ENCODE data around the gene GARNL3.

GARNL3 gene, protein sequence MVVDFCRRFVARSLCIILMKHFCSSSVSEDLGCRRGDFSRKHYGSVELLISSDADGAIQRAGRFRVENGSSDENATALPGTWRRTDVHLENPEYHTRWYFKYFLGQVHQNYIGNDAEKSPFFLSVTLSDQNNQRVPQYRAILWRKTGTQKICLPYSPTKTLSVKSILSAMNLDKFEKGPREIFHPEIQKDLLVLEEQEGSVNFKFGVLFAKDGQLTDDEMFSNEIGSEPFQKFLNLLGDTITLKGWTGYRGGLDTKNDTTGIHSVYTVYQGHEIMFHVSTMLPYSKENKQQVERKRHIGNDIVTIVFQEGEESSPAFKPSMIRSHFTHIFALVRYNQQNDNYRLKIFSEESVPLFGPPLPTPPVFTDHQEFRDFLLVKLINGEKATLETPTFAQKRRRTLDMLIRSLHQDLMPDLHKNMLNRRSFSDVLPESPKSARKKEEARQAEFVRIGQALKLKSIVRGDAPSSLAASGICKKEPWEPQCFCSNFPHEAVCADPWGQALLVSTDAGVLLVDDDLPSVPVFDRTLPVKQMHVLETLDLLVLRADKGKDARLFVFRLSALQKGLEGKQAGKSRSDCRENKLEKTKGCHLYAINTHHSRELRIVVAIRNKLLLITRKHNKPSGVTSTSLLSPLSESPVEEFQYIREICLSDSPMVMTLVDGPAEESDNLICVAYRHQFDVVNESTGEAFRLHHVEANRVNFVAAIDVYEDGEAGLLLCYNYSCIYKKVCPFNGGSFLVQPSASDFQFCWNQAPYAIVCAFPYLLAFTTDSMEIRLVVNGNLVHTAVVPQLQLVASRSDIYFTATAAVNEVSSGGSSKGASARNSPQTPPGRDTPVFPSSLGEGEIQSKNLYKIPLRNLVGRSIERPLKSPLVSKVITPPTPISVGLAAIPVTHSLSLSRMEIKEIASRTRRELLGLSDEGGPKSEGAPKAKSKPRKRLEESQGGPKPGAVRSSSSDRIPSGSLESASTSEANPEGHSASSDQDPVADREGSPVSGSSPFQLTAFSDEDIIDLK

DNA sequence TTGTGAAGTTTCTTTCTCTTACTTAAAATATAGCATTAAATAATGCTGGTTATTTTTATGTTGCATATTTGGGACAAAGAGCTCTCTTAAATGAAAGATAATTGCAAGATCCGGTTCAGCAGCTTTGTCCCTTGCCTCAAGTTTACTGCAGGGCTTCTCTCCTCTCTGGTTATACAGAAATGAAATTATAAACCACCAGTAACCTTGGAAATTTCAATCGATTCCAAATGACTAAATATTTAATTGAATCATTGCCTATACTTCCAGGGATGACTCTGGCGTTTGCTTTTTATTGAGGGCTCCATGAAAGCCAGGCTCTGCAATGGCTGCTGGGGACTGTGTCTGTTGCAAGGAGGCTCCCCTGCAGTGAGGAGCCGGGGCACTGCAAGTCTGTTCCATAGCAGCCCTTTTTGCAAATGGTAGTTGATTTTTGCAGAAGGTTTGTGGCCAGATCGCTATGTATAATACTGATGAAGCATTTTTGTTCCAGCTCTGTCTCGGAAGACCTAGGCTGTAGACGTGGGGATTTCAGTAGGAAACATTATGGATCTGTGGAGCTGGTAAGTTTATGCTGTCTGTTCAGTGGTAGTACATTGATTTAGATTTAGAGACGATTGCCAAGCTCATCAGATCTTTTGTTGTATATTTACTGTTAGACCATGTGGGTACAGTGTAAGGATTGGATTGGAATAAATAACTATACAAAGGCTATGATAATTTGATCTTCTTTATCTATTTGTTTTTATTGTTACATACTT, at the start of gene GARNL3:
Gene GARNL3, plus strand, starts transcription at position 313 of the 758 bp plus-strand sequence. Its CDS starts 104 bp downstream, at position 417.
- ChIA-PET POLR2A (interaction anchor here (1.5 kb wide), 1 partner anchor 40 kb away, joined by 3 read pairs; no protein-coding TSS in a partner anchor), CTCF (interaction anchor here (0.5 kb wide), 2 partner anchors 217 to 657 kb away, joined by 3 read pairs; no protein-coding TSS in a partner anchor)
- TF ChIP-seq ZNF366 (tag by site-specific recombination; conservative IDR thresholded peaks at IDR 0.05) (no peak), KLF7 (tag by site-specific recombination; IDR thresholded peaks at IDR 0.05; ENCODE audit: borderline replicate concordance) (no peak), IKZF3 (tag by site-specific recombination; IDR thresholded peaks at IDR 0.05) (no peak), ZNF292 (tag by site-specific recombination; IDR thresholded peaks at IDR 0.05; ENCODE audit: borderline replicate concordance, low read depth) (no peak), ZNF416 (tag by site-specific recombination; IDR thresholded peaks at IDR 0.05) (no peak)
- TF ChIP-seq, protein P1, sequence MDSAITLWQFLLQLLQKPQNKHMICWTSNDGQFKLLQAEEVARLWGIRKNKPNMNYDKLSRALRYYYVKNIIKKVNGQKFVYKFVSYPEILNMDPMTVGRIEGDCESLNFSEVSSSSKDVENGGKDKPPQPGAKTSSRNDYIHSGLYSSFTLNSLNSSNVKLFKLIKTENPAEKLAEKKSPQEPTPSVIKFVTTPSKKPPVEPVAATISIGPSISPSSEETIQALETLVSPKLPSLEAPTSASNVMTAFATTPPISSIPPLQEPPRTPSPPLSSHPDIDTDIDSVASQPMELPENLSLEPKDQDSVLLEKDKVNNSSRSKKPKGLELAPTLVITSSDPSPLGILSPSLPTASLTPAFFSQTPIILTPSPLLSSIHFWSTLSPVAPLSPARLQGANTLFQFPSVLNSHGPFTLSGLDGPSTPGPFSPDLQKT (IDR thresholded peaks at IDR 0.05; ENCODE audit: borderline replicate concordance, low read depth, low read length) = no peak
- TF ChIP-seq, protein P2, sequence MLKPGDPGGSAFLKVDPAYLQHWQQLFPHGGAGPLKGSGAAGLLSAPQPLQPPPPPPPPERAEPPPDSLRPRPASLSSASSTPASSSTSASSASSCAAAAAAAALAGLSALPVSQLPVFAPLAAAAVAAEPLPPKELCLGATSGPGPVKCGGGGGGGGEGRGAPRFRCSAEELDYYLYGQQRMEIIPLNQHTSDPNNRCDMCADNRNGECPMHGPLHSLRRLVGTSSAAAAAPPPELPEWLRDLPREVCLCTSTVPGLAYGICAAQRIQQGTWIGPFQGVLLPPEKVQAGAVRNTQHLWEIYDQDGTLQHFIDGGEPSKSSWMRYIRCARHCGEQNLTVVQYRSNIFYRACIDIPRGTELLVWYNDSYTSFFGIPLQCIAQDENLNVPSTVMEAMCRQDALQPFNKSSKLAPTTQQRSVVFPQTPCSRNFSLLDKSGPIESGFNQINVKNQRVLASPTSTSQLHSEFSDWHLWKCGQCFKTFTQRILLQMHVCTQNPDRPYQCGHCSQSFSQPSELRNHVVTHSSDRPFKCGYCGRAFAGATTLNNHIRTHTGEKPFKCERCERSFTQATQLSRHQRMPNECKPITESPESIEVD (tag by site-specific recombination; IDR thresholded peaks at IDR 0.05) = no peak
- no peaks in the 10 kb centered on the region for H3K9me3 ChIP-seq (ENCODE audit: control insufficient read depth, insufficient read depth, low read depth, low read length)
- no peak within 1 kb of the TSS for H3K27ac ChIP-seq (ENCODE audit: extremely low read depth, low read depth, low read length)
- H3K4me3 ChIP-seq (ENCODE audit: low read depth, low read length) = no peak within 1 kb of the TSS
- no peaks in the 10 kb centered on the region for H3K4me1 ChIP-seq (ENCODE audit: control insufficient read depth, insufficient read depth, low read length)
- no peaks in the 10 kb centered on the region for H3K36me3 ChIP-seq (ENCODE audit: control insufficient read depth in 2 of 2, insufficient read depth in 1 of 2, low read length in 2 of 2)

DNA sequence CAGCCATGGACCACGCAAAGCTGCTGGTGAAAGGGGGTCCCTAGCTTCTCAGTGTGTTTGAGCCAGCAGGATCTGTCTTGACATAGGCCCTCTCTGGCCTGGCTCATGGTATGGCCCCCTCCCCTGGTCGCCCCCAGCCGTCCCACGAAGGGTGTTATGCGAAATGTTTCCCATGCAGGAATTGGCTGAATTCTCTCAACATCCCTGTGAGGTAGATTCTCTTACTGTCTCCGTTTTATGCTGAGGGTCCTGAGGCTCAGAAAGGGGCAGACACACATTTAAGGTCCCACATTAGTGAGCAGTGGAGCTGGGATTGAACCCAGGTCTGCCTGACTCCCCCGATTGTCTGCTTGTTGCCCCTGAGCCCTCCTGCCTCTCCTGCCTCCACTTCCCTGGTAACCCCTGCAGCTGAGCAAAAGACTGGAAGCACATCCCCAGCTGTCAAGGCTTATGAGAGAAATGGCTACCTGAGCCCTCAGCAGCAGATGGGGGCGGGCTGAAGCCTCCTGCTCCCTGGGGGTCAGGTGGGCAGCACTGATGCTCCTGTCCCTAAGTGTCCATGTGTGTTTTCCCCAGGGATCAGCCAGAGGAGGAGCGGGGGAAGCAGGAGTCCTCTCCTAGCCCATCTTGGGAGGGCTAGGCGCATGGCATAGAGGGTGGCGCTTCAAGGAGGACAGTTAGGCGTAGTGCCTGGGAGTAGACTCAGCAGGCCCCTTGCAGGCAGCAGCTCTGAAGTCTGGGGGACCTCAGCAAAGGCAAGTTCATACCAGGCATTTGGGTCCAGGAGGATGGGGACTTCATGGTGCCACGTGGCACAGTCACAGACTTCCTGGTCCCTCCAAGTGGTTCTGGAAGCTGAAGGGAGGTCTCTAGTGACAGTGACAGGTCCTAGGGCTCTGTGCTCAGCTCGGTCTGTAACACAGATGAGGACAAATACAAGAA, 49.0 kb upstream of the GARNL3 start:
- POLR2A ChIA-PET = interaction anchor here (1.2 to 1.5 kb wide), 3 partner anchors 9 to 181 kb away, joined by 3 to 12 read pairs (median 3); partner anchors contain the start of gene SLC2A8
- no peak for TF ChIP-seq ZBTB21 (tag by site-specific recombination; IDR thresholded peaks at IDR 0.05)
- no peak for TF ChIP-seq PRDM1 (tag by site-specific recombination; IDR thresholded peaks at IDR 0.05)
- TF ChIP-seq, protein P3, sequence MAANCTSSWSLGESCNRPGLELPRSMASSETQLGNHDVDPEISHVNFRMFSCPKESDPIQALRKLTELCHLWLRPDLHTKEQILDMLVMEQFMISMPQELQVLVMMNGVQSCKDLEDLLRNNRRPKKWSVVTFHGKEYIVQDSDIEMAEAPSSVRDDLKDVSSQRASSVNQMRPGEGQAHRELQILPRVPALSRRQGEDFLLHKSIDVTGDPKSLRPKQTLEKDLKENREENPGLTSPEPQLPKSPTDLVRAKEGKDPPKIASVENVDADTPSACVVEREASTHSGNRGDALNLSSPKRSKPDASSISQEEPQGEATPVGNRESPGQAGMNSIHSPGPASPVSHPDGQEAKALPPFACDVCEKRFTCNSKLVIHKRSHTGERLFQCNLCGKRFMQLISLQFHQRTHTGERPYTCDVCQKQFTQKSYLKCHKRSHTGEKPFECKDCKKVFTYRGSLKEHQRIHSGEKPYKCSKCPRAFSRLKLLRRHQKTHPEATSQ (tag by site-specific recombination; IDR thresholded peaks at IDR 0.05) = no peak
- TF ChIP-seq ZNF510 (tag by site-specific recombination; IDR thresholded peaks at IDR 0.05; ENCODE audit: insufficient replicate concordance) = no peak
- no peak for TF ChIP-seq ZFP41 (tag by site-specific recombination; IDR thresholded peaks at IDR 0.05; ENCODE audit: borderline replicate concordance)
- TF ChIP-seq KLF10 (tag by site-specific recombination; IDR thresholded peaks at IDR 0.05) = no peak
- no peak for TF ChIP-seq ZNF473 (tag by site-specific recombination; IDR thresholded peaks at IDR 0.05)
- no peak for TF ChIP-seq MYNN (tag by site-specific recombination; IDR thresholded peaks at IDR 0.05; ENCODE audit: borderline replicate concordance)
- TF ChIP-seq EGR2 (tag by site-specific recombination; IDR thresholded peaks at IDR 0.05; ENCODE audit: low read depth) = no peak
- TF ChIP-seq, protein P4, sequence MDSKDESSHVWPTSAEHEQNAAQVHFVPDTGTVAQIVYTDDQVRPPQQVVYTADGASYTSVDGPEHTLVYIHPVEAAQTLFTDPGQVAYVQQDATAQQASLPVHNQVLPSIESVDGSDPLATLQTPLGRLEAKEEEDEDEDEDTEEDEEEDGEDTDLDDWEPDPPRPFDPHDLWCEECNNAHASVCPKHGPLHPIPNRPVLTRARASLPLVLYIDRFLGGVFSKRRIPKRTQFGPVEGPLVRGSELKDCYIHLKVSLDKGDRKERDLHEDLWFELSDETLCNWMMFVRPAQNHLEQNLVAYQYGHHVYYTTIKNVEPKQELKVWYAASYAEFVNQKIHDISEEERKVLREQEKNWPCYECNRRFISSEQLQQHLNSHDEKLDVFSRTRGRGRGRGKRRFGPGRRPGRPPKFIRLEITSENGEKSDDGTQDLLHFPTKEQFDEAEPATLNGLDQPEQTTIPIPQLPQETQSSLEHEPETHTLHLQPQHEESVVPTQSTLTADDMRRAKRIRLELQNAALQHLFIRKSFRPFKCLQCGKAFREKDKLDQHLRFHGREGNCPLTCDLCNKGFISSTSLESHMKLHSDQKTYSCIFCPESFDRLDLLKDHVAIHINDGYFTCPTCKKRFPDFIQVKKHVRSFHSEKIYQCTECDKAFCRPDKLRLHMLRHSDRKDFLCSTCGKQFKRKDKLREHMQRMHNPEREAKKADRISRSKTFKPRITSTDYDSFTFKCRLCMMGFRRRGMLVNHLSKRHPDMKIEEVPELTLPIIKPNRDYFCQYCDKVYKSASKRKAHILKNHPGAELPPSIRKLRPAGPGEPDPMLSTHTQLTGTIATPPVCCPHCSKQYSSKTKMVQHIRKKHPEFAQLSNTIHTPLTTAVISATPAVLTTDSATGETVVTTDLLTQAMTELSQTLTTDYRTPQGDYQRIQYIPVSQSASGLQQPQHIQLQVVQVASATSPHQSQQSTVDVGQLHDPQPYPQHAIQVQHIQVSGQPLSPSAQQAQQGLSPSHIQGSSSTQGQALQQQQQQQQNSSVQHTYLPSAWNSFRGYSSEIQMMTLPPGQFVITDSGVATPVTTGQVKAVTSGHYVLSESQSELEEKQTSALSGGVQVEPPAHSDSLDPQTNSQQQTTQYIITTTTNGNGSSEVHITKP (tag by site-specific recombination; IDR thresholded peaks at IDR 0.05) = no peak

More for the DNA sequence above, 49.0 kb upstream of the GARNL3 start:
- Histone ChIP-seq H3K4me3 (ENCODE audit: low read depth, low read length) (no peak overlapping the region), H3K4me1 (ENCODE audit: control insufficient read depth, insufficient read depth, low read length) (no peaks in the 10 kb centered on the region), H3K36me3 (ENCODE audit: control insufficient read depth in 2 of 2, insufficient read depth in 1 of 2, low read length in 2 of 2) (no peaks in the 10 kb centered on the region), H3K27ac (ENCODE audit: extremely low read depth, low read depth, low read length) (no peak overlapping the region), H3K9me3 (ENCODE audit: control insufficient read depth, insufficient read depth, low read depth, low read length) (no peaks in the 10 kb centered on the region)
- CTCF ChIA-PET = interaction anchor here (0.6 to 2.9 kb wide), 27 partner anchors 8 to 706 kb away, joined by 3 to 16 read pairs (median 3); partner anchors contain the start of gene TOR2A
